DOHH2 (cell line): Measurements from ENCODE around the gene MUC6.

Source experiments
- H3F3A ChIP-seq: fragments of 200-600 bp; sonication (generic), shearing (Covaris generic); 2 replicates; pipeline ENCODE4 v1.6.0; 2016; ENCODE audit warnings: antibody characterized with exemption, mild to moderate bottlenecking; ENCODE audit not compliant: control insufficient read depth, insufficient read depth
- H3K27ac ChIP-seq: fragments of 200-600 bp; sonication (generic); 2 replicates; pipeline ENCODE4 v1.5.1; 2014; ENCODE audit warnings: low read depth, mild to moderate bottlenecking, low read length, moderate library complexity
- H3K27me3 ChIP-seq: fragments of 200-600 bp; sonication (generic); 2 replicates; pipeline ENCODE4 v1.6.1; 2014; ENCODE audit warnings: mild to moderate bottlenecking, low read length, mixed read lengths; ENCODE audit not compliant: control insufficient read depth
- H3K36me3 ChIP-seq: fragments of 200-600 bp; sonication (generic); 2 replicates; pipeline ENCODE4 v1.6.1; 2014; ENCODE audit warnings: mild to moderate bottlenecking, low read length, moderate library complexity, mixed read lengths; ENCODE audit not compliant: control insufficient read depth
- H3K4me1 ChIP-seq: fragments of 200-600 bp; sonication (generic); 2 replicates; pipeline ENCODE4 v1.6.1; 2014; ENCODE audit warnings: mild to moderate bottlenecking, low read length, mixed read lengths; ENCODE audit not compliant: control insufficient read depth
- H3K4me2 ChIP-seq: fragments of 200-600 bp; sonication (generic); 2 replicates; pipeline ENCODE4 v1.6.0; 2014; ENCODE audit warnings: mild to moderate bottlenecking, low read length, moderate library complexity
- H3K4me3 ChIP-seq: fragments of 200-600 bp; sonication (generic); 2 replicates; pipeline ENCODE4 v1.5.1; 2014; ENCODE audit warnings: mild to moderate bottlenecking, low read length, mixed read lengths
- H3K79me2 ChIP-seq: fragments of 200-600 bp; sonication (generic); 2 replicates; pipeline ENCODE4 v1.6.1; 2014; ENCODE audit warnings: mild to moderate bottlenecking, low read length, mixed read lengths; ENCODE audit not compliant: control insufficient read depth
- H3K9me2 ChIP-seq: fragments of 200-600 bp; sonication (generic); replicated peaks from 2 replicates; pipeline ENCODE4 v1.6.1; 2014; ENCODE audit warnings: mild to moderate bottlenecking, low read length, mixed read lengths; ENCODE audit not compliant: control insufficient read depth
- H3K9me3 ChIP-seq: fragments of 200-600 bp; sonication (generic); 2 replicates; pipeline ENCODE4 v1.6.1; 2014; ENCODE audit warnings: antibody characterized with exemption, low read length, mixed read lengths; ENCODE audit not compliant: control insufficient read depth, insufficient read depth
- H4K20me1 ChIP-seq: fragments of 200-600 bp; sonication (generic); 2 replicates; pipeline ENCODE4 v1.6.0; 2014; ENCODE audit warnings: low read depth, mild to moderate bottlenecking, antibody characterized with exemption, low read length, moderate library complexity; ENCODE audit not compliant: control insufficient read depth, insufficient read depth
- CTCF ChIP-seq: fragments of 200-600 bp; sonication (generic); IDR thresholded peaks from one replicate; pipeline ENCODE4 v1.5.1; 2014; ENCODE audit warnings: antibody characterized with exemption, mild to moderate bottlenecking, low read depth, low read length; ENCODE audit not compliant: poor library complexity, severe bottlenecking
- EZH2phosphoT487 ChIP-seq: fragments of 200-600 bp; sonication (generic); IDR thresholded peaks from 2 replicates; pipeline ENCODE4 v1.6.1; 2017; ENCODE audit warnings: borderline replicate concordance, mild to moderate bottlenecking, antibody characterized with exemption, low read length, moderate library complexity, mixed read lengths

The MUC6 gene

GRCh38 chr11:1000357-1001278 lies 35.9 kb downstream of the MUC6 start:
- no peak overlapping the region for H3K4me2 ChIP-seq
- no peaks in the 10 kb centered on the region for H3F3A ChIP-seq
- H3K79me2 ChIP-seq: no peaks in the 10 kb centered on the region
- H3K36me3 ChIP-seq: peaks cover 27% of the 10 kb centered on the region
- H3K4me3 ChIP-seq: no peak overlapping the region
- H3K4me1 ChIP-seq: peaks cover 3% of the 10 kb centered on the region
- H3K9me2 ChIP-seq: no peaks in the 10 kb centered on the region
- no peak for TF ChIP-seq CTCF
- no peak for TF ChIP-seq EZH2phosphoT487
- H3K27ac ChIP-seq: no peak overlapping the region
- no peaks in the 10 kb centered on the region for H3K27me3 ChIP-seq
- H3K9me3 ChIP-seq: no peaks in the 10 kb centered on the region
- peaks cover 3% of the 10 kb centered on the region; the same call in 1 of the 2 replicates for H4K20me1 ChIP-seq

- no peaks in the 10 kb centered on the region for H3K9me2 ChIP-seq
- TF ChIP-seq EZH2phosphoT487: no peak
- no peak for TF ChIP-seq CTCF
- H3K4me1 ChIP-seq: peaks cover 4% of the 10 kb centered on the region
- 0 out of 2 replicates have a peak, but pooled peaks cover 5% of the 10 kb centered on the region for H3F3A ChIP-seq
- H3K27ac ChIP-seq: no peak overlapping the region
- no peaks in the 10 kb centered on the region for H4K20me1 ChIP-seq
- H3K27me3 ChIP-seq: no peaks in the 10 kb centered on the region
- H3K79me2 ChIP-seq: no peaks in the 10 kb centered on the region
- H3K36me3 ChIP-seq: peaks cover 27% of the 10 kb centered on the region
- no peak overlapping the region for H3K4me2 ChIP-seq
- peaks cover 7% of the 10 kb centered on the region; the same call in 1 of the 2 replicates for H3K9me3 ChIP-seq
- no peak overlapping the region for H3K4me3 ChIP-seq
These were observed 37.5 kb downstream of the MUC6 start for GRCh38 chr11:999009-999408.

GRCh38 chr11:997907-998306 lies 38.6 kb downstream of the MUC6 start:
- no peaks in the 10 kb centered on the region for H3K79me2 ChIP-seq
- no peaks in the 10 kb centered on the region for H3K27me3 ChIP-seq
- H3K4me1 ChIP-seq: peaks cover 4% of the 10 kb centered on the region
- no peak overlapping the region for H3K27ac ChIP-seq
- H3K4me2 ChIP-seq: no peak overlapping the region
- H3K36me3 ChIP-seq: peaks cover 24% of the 10 kb centered on the region
- no peaks in the 10 kb centered on the region for H3K9me2 ChIP-seq
- no peaks in the 10 kb centered on the region for H4K20me1 ChIP-seq
- TF ChIP-seq EZH2phosphoT487: no peak
- TF ChIP-seq CTCF: no peak
- H3K9me3 ChIP-seq: peaks cover 7% of the 10 kb centered on the region; the same call in 1 of the 2 replicates
- no peak overlapping the region for H3K4me3 ChIP-seq
- H3F3A ChIP-seq: 0 out of 2 replicates have a peak, but pooled peaks cover 5% of the 10 kb centered on the region
